ENCODE results near the gene TRMT2A. TPM values are rescaled to one million over a fixed set of nuclear protein-coding genes. Genes with fewer than 3 reads are reported as not detected.

The TRMT2A gene
- total and polyA plus RNA-seq, 10 of the 15 experiments (the other 5 are each of a cell fraction or from before 2014, with no cell fraction given), result 0.29 to 97.0 (median 57.9) TPM

DNA sequence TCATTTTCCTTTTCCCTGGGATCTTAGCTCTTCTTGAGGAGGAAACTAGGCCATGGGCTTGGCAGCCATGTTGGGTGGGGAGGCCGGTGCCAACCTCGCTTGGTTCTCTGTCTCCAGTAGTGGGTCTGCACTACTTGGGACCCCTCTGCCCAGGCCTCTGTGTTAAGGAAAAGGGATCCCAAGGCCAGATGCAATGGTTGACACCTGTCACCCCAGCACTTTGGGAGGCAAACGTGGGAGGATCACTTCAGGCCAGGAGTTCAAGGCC lies 12.7 kb upstream of the TRMT2A start (continued):
- TF ChIP-seq MXI1 (IDR thresholded peaks at IDR 0.05; ENCODE audit: low read depth, low read length), result no peak
- no peak for TF ChIP-seq CHD1 (IDR thresholded peaks at IDR 0.05; ENCODE audit: low read depth, low read length)

- BruUV-seq (replicated peaks), result no TSS peak
- 27% methylated on average over 18 of the region's 18 CpGs for WGBS (ENCODE audit: insufficient coverage, insufficient replicate concordance, low lambda C conversion rate, missing lambda C conversion rate)
- H4K20me1 ChIP-seq (ENCODE audit: control insufficient read depth, insufficient read depth), result no peaks in the 10 kb centered on the region
- H3K27me3 ChIP-seq (replicated peaks in 1 of 2; ENCODE audit: control insufficient read depth in 2 of 2, insufficient read depth in 2 of 2, low read length in 1 of 2), result no peaks in the 10 kb centered on the region
- no peak overlapping the region for H3K4me2 ChIP-seq (ENCODE audit: control insufficient read depth, insufficient read depth)
- no peaks in the 10 kb centered on the region for H3K9me3 ChIP-seq (replicated peaks; ENCODE audit: control insufficient read depth, insufficient read depth, low read length)
- ChIA-PET CTCF (interaction anchor here (0.7 to 2.1 kb wide), 3 partner anchors 116 to 176 kb away, joined by 4 to 7 read pairs (median 5); no protein-coding TSS in a partner anchor), SMC1A (ENCODE audit: uncharacterized antibody, unreplicated experiment) (interaction anchor here (0.9 kb wide), 1 partner anchor 106 kb away, joined by 3 read pairs; no protein-coding TSS in a partner anchor), RAD21 (ENCODE audit: unreplicated experiment) (interaction anchor here (1.1 kb wide), 1 partner anchor 155 kb away, joined by 3 read pairs; no protein-coding TSS in a partner anchor), POLR2A (interaction anchor here (1.8 kb wide), 1 partner anchor 9 kb away, joined by 4 read pairs; no protein-coding TSS in a partner anchor)
- H3K4me3 ChIP-seq, result no peak overlapping the region
- H3K36me3 ChIP-seq (ENCODE audit: control insufficient read depth in 2 of 2, insufficient read depth in 2 of 2, low read length in 1 of 2), result peaks cover 20 to 23% of the 10 kb centered on the region in 2 experiments; a peak in 3 of 4 replicates
- H3K4me1 ChIP-seq (ENCODE audit: control insufficient read depth, insufficient read depth, low read length), result peaks cover 12% of the 10 kb centered on the region
- DNase-seq (ENCODE audit: low read depth, low spot score) (no peak), ATAC-seq (peak; percentile 48), FAIRE-seq (no peak)
- intact Hi-C loops (cut with micrococcal nuclease; ENCODE audit: unreplicated experiment), result no loop called here
- no peak overlapping the region for H2AFZ ChIP-seq (ENCODE audit: control insufficient read depth, low read depth, low read length)
- in situ Hi-C loops (cut with MboI), result no loop called here
- H3K9ac ChIP-seq (ENCODE audit: control insufficient read depth, insufficient read depth, low read length), result no peak overlapping the region
- peaks cover 7% of the 10 kb centered on the region for H3K79me2 ChIP-seq (ENCODE audit: control insufficient read depth, insufficient read depth, low read length)
- no peak overlapping the region for H3K27ac ChIP-seq (ENCODE audit: control insufficient read depth, insufficient read depth)
- TF ChIP-seq ESRRA (IDR thresholded peaks at IDR 0.05; ENCODE audit: low read length) (no peak), ETV6 (conservative IDR thresholded peaks at IDR 0.05 in 1 of 2, IDR thresholded peaks at IDR 0.05 in 1 of 2; ENCODE audit: borderline replicate concordance in 1 of 2, low read depth in 1 of 2) (no peak), TCF12 (IDR thresholded peaks at IDR 0.05; ENCODE audit: low read depth, low read length) (no peak), STAT1 (conservative IDR thresholded peaks at IDR 0.05) (no peak), SREBF2 (IDR thresholded peaks at IDR 0.05; ENCODE audit: low read length) (no peak), YBX1 (IDR thresholded peaks at IDR 0.05) (no peak), SKIL (IDR thresholded peaks at IDR 0.05; ENCODE audit: low read depth, poor library complexity, severe bottlenecking) (no peak), MTA2 (IDR thresholded peaks at IDR 0.05; ENCODE audit: low read depth) (no peak), JUNB (IDR thresholded peaks at IDR 0.05) (no peak), YY1 (IDR thresholded peaks at IDR 0.05; ENCODE audit: low read depth, low read length) (no peak), RAD21 (IDR thresholded peaks at IDR 0.05; ENCODE audit: insufficient read depth, low read depth, low read length) (peak; percentile 61), SMC3 (IDR thresholded peaks at IDR 0.05; ENCODE audit: borderline replicate concordance, low read length) (peak; percentile 35; the same call in 1 of the 2 replicates), NFYB (IDR thresholded peaks at IDR 0.05; ENCODE audit: insufficient read depth, low read depth, low read length) (no peak), CEBPB (IDR thresholded peaks at IDR 0.05; ENCODE audit: borderline replicate concordance in 1 of 2, low read depth in 2 of 2, low read length in 2 of 2) (no peak), BCL3 (IDR thresholded peaks at IDR 0.05; ENCODE audit: borderline replicate concordance, insufficient read depth, low read depth, low read length, poor library complexity, severe bottlenecking) (no peak), MEF2B (IDR thresholded peaks at IDR 0.05; ENCODE audit: partially characterized antibody, poor library complexity, severe bottlenecking) (no peak)
Observed at GRCh38 chr22:20128902-20129746, 12.1 kb upstream of the TRMT2A start.

Measured in GM12878 (cell line).